ENCODE data around the gene PTPRJ. TPM values are rescaled to one million over a fixed set of nuclear protein-coding genes. Genes with fewer than 3 reads are reported as not detected.

The PTPRJ gene
- total and polyA plus RNA-seq, 5 donors from 2014 or later, result 13.8 to 81.8 (median 19.0) TPM

DNA sequence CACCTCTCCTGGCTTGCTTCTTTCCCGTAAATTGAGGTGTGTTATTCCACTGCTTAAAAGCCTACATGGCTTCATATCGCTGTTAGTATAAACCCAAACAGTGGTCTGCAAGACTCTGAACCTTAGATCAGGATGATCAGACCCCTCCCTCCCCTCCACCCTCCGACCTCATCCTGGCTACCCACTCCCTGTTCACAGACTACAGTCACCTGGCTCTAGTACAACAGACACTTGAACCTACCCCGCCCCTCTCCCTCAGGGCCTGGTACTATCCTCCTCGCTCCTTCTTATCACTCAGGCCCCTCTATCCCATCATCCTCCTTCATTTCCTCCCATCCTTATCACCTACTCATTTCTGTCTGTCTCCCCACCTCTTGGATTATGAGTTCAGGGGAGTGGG, 20.1 kb downstream of the PTPRJ start:
- Histone ChIP-seq H3K27me3 (ENCODE audit: control insufficient read depth, insufficient read depth, low read length) (no peaks in the 10 kb centered on the region), H3K9me3 (ENCODE audit: control insufficient read depth in 2 of 2, low read length in 2 of 2) (no peaks in the 10 kb centered on the region), H3K4me3 (ENCODE audit: low read depth, low read length) (peak overlapping the region; percentile 55), H3K4me1 (ENCODE audit: control insufficient read depth, insufficient read depth, low read length, poor library complexity, severe bottlenecking) (peaks cover 92% of the 10 kb centered on the region), H3K36me3 (ENCODE audit: control insufficient read depth, insufficient read depth, low read length) (peaks cover 7% of the 10 kb centered on the region), H3K27ac (ENCODE audit: insufficient read depth, low read length, poor library complexity, severe bottlenecking) (peak overlapping the region; percentile 93)
- peaks cover 29 to 94% (median 66%) of the 10 kb centered on the region in 4 donors for H3K4me1 Mint-ChIP-seq
- ATAC-seq (ENCODE audit: low read depth in 2 of 2) (no peak), DNase-seq (no peak)
- peaks cover 8% of the 10 kb centered on the region for H3K36me3 Mint-ChIP-seq
- H3K9me3 Mint-ChIP-seq, result no peaks in the 10 kb centered on the region
- peak overlapping the region; percentile 96 to 97 (median 97) for H3K27ac Mint-ChIP-seq
- peak overlapping the region in 3 of 4 donors; percentile 74 to 80 (median 78) for H3K4me3 Mint-ChIP-seq
- no peaks in the 10 kb centered on the region for H3K27me3 Mint-ChIP-seq

DNA sequence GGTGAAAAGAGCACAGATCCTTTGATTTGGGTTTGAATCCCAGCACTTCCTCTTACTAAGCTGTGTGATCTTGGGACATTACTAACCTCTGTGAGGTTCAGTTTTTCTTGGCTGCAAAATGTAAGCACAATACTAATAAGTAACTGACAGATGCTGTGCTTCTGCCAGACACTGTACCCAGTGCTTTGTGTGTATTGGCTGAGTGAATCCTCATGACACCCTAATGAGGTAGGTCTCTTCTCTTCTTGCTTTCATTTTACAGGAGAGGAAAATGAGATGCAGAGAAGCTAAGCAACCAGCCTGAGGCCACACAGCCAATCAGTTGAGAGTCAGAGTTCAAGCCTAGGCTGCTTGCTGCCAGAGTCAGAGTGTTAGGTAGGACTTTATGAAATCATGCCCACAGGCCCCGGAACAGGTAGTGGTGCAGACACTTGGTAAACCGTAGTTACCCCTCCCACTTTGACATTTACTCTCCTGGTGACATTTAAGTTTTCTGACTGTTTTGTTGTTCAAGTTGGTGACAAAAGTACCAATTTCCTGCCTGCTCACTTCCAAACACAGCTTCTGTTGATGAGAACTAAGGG, 21.2 kb downstream of the PTPRJ start:
- H3K36me3 ChIP-seq (ENCODE audit: control insufficient read depth, insufficient read depth, low read length), result peaks cover 5% of the 10 kb centered on the region
- peak; percentile 95 to 96 for ATAC-seq (ENCODE audit: low read depth in 2 of 2)
- peak overlapping the region; percentile 75 to 86 (median 79) for H3K4me3 Mint-ChIP-seq

DNA sequence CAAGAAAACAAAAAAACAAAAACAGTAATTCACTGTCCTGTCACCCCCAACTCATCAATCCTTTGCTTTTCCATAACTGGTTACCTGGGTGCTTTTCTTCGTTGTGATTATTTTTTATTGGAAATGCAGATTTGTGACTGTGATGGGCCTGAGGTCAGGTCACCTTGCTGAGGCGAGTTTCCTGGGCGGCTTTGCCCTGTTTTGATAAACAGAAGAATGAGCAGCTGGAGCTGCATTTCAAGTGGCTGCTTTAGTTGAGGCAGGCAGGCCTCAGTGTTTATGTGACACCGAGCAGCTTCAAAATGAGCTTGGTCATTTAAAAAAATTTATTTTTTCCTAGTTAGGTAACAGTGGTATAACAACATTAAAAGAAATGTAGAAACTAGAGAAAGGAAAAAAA, 22.2 kb downstream of the PTPRJ start:
- Mint-ChIP-seq H3K9me3 (no peaks in the 10 kb centered on the region), H3K27ac (peak overlapping the region; percentile 97 to 99 (median 97)), H3K4me3 (peak overlapping the region; percentile 2 to 80 (median 76)), H3K4me1 (peaks cover 36 to 97% (median 65%) of the 10 kb centered on the region in 4 donors), H3K27me3 (no peaks in the 10 kb centered on the region), H3K36me3 (peaks cover 3% of the 10 kb centered on the region)
- H3K4me1 ChIP-seq (ENCODE audit: control insufficient read depth, insufficient read depth, low read length, poor library complexity, severe bottlenecking), result peaks cover 99% of the 10 kb centered on the region
- peak overlapping the region; percentile 93 for H3K27ac ChIP-seq (ENCODE audit: insufficient read depth, low read length, poor library complexity, severe bottlenecking)
- no peaks in the 10 kb centered on the region for H3K36me3 ChIP-seq (ENCODE audit: control insufficient read depth, insufficient read depth, low read length)
- DNase-seq, result peak in 2 of 3 donors; percentile 40 to 61
- no peak for ATAC-seq (ENCODE audit: low read depth in 2 of 2)
- no peaks in the 10 kb centered on the region for H3K9me3 ChIP-seq (ENCODE audit: control insufficient read depth in 2 of 2, low read length in 2 of 2)
- peak overlapping the region; percentile 71 for H3K4me3 ChIP-seq (ENCODE audit: low read depth, low read length)
- H3K27me3 ChIP-seq (ENCODE audit: control insufficient read depth, insufficient read depth, low read length), result no peaks in the 10 kb centered on the region

More for the DNA sequence above, 21.2 kb downstream of the PTPRJ start:
- peak overlapping the region; percentile 93 for H3K27ac ChIP-seq (ENCODE audit: insufficient read depth, low read length, poor library complexity, severe bottlenecking)
- Mint-ChIP-seq H3K4me1 (peaks cover 31 to 97% (median 70%) of the 10 kb centered on the region in 4 donors), H3K27me3 (no peaks in the 10 kb centered on the region), H3K9me3 (no peaks in the 10 kb centered on the region), H3K27ac (peak overlapping the region; percentile 96 to 97 (median 97)), H3K36me3 (peaks cover 6% of the 10 kb centered on the region)
- H3K27me3 ChIP-seq (ENCODE audit: control insufficient read depth, insufficient read depth, low read length), result no peaks in the 10 kb centered on the region
- H3K9me3 ChIP-seq (ENCODE audit: control insufficient read depth in 2 of 2, low read length in 2 of 2), result no peaks in the 10 kb centered on the region
- peaks cover 99% of the 10 kb centered on the region for H3K4me1 ChIP-seq (ENCODE audit: control insufficient read depth, insufficient read depth, low read length, poor library complexity, severe bottlenecking)
- peak overlapping the region; percentile 55 for H3K4me3 ChIP-seq (ENCODE audit: low read depth, low read length)
- DNase-seq, result peak; percentile 75 to 99 (median 95)

DNA sequence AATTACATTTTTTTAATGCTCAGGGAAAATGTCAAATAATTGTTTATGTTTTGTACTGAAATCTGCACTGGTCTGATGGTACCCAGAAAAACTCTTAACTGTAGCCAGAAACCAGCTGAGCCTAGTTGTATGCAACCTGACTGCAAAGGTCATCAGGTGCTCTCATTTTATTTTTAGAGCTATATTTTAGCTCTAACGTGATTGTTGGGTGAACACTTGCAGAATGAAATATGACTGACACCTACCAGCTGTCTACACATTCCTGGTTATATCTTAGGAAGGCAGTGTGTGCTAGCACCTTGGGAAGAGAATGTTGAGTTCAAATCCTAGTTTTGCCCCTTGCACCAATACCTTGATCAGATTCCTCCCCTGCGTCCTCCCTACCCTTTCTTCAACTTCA, 23.6 kb downstream of the PTPRJ start:
- no peak for DNase-seq
- Histone ChIP-seq H3K4me3 (ENCODE audit: low read depth, low read length) (peak overlapping the region; percentile 72), H3K27ac (ENCODE audit: insufficient read depth, low read length, poor library complexity, severe bottlenecking) (peak overlapping the region; percentile 93), H3K4me1 (ENCODE audit: control insufficient read depth, insufficient read depth, low read length, poor library complexity, severe bottlenecking) (peaks cover 98% of the 10 kb centered on the region), H3K9me3 (ENCODE audit: control insufficient read depth in 2 of 2, low read length in 2 of 2) (no peaks in the 10 kb centered on the region), H3K27me3 (ENCODE audit: control insufficient read depth, insufficient read depth, low read length) (no peaks in the 10 kb centered on the region), H3K36me3 (ENCODE audit: control insufficient read depth, insufficient read depth, low read length) (no peaks in the 10 kb centered on the region)
- Mint-ChIP-seq H3K4me1 (peaks cover 35 to 96% (median 60%) of the 10 kb centered on the region in 4 donors), H3K9me3 (no peaks in the 10 kb centered on the region), H3K36me3 (no peaks in the 10 kb centered on the region), H3K27me3 (no peaks in the 10 kb centered on the region), H3K27ac (peak overlapping the region; percentile 98 to 100 (median 99)), H3K4me3 (peak overlapping the region; percentile 77 to 94 (median 84))
- no peak for ATAC-seq (ENCODE audit: low read depth in 2 of 2)

DNA sequence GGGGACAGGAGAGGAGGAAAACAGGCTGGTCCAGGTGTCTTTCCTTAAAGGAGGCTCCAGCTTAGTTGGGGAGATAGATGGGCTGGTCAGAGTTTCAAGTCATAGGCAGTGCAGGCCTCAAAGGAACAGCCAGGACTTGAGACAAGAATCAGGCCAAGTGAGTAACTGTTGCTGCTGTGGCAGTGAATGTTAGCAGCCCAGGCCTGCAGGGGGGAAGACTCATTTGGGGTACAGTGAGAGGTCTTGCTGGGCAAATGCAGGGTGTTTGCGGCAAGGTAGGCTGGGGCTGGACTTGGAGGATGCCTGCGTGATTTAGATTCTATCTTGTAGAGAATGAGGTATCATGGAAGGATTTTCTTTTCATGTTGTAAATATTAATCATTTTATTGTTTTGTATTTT, 24.1 kb downstream of the PTPRJ start:
- Histone ChIP-seq H3K27ac (ENCODE audit: insufficient read depth, low read length, poor library complexity, severe bottlenecking) (peak overlapping the region; percentile 93), H3K36me3 (ENCODE audit: control insufficient read depth, insufficient read depth, low read length) (no peaks in the 10 kb centered on the region), H3K9me3 (ENCODE audit: control insufficient read depth in 2 of 2, low read length in 2 of 2) (no peaks in the 10 kb centered on the region), H3K27me3 (ENCODE audit: control insufficient read depth, insufficient read depth, low read length) (no peaks in the 10 kb centered on the region), H3K4me1 (ENCODE audit: control insufficient read depth, insufficient read depth, low read length, poor library complexity, severe bottlenecking) (peaks cover 98% of the 10 kb centered on the region), H3K4me3 (ENCODE audit: low read depth, low read length) (peak overlapping the region; percentile 72)
- H3K4me3 Mint-ChIP-seq, result peak overlapping the region; percentile 77 to 94 (median 84)
- no peak for DNase-seq
- H3K4me1 Mint-ChIP-seq, result peaks cover 36 to 96% (median 59%) of the 10 kb centered on the region in 4 donors
- H3K27me3 Mint-ChIP-seq, result no peaks in the 10 kb centered on the region
- ATAC-seq (ENCODE audit: low read depth in 2 of 2), result no peak
- H3K27ac Mint-ChIP-seq, result peak overlapping the region; percentile 98 to 100 (median 99)
- H3K36me3 Mint-ChIP-seq, result no peaks in the 10 kb centered on the region
- no peaks in the 10 kb centered on the region for H3K9me3 Mint-ChIP-seq

DNA sequence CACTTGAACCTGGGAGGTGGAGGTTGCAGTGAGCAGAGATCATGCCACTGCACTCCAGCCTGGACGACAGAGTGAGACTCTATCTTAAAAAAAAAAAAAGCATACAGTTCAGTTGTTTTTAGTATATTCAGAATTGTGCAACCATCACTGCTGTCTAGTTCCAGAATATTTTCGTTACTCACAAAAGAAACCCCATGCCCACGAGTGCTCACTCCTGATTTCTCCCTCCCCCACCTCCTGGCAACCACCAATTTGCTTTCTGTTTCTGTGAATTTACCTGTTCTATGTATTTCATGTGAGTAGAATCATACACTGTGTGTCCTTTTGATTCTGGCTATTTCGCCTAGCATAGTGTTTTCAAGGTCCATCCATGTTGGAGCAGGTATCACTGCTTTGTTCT, 24.8 kb downstream of the PTPRJ start:
- no peaks in the 10 kb centered on the region for H3K27me3 Mint-ChIP-seq

DNA sequence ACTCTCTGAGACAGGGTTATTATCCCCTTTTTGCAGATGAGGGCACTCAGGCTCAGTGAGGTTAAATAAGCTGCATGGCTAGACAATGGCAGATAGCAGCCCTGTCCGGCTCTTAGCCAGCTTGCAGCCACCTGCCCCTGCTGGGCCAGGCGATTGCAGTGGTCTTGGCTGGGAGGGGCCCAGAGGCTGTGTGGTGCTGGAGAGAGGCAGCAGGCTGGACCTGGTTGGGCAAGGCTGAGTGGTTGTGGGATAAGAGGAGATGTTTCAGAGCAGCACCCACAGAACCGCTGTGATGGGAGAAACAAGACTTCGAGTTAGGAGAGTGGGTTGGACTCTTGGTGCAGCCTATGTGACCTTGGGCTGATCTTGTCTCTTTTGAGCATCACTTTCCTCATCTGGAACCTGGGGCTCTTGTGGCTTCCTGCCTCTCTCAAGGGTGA, 25.5 kb downstream of the PTPRJ start:
- Mint-ChIP-seq H3K36me3 (peaks cover 1% of the 10 kb centered on the region), H3K4me3 (peak overlapping the region; percentile 77 to 94 (median 84)), H3K9me3 (peaks cover 0 to 1% (median 0%) of the 10 kb centered on the region in 7 donors), H3K27me3 (no peaks in the 10 kb centered on the region), H3K27ac (peak overlapping the region; percentile 98 to 100 (median 99)), H3K4me1 (peaks cover 34 to 91% (median 54%) of the 10 kb centered on the region in 4 donors)
- Histone ChIP-seq H3K4me3 (ENCODE audit: low read depth, low read length) (peak overlapping the region; percentile 72), H3K9me3 (ENCODE audit: control insufficient read depth in 2 of 2, low read length in 2 of 2) (no peaks in the 10 kb centered on the region), H3K36me3 (ENCODE audit: control insufficient read depth, insufficient read depth, low read length) (no peaks in the 10 kb centered on the region), H3K4me1 (ENCODE audit: control insufficient read depth, insufficient read depth, low read length, poor library complexity, severe bottlenecking) (peaks cover 97% of the 10 kb centered on the region), H3K27me3 (ENCODE audit: control insufficient read depth, insufficient read depth, low read length) (no peaks in the 10 kb centered on the region), H3K27ac (ENCODE audit: insufficient read depth, low read length, poor library complexity, severe bottlenecking) (peak overlapping the region; percentile 93)
- DNase-seq, result no peak
- no peak for ATAC-seq (ENCODE audit: low read depth in 2 of 2)

More for the DNA sequence above, 24.8 kb downstream of the PTPRJ start:
- peak overlapping the region; percentile 72 for H3K4me3 ChIP-seq (ENCODE audit: low read depth, low read length)
- peak overlapping the region; percentile 77 to 94 (median 84) for H3K4me3 Mint-ChIP-seq
- H3K27ac ChIP-seq (ENCODE audit: insufficient read depth, low read length, poor library complexity, severe bottlenecking), result peak overlapping the region; percentile 93
- H3K36me3 ChIP-seq (ENCODE audit: control insufficient read depth, insufficient read depth, low read length), result no peaks in the 10 kb centered on the region
- DNase-seq (peak in 2 of 3 donors; percentile 46 to 77), ATAC-seq (ENCODE audit: low read depth in 2 of 2) (no peak)
- no peaks in the 10 kb centered on the region for H3K27me3 ChIP-seq (ENCODE audit: control insufficient read depth, insufficient read depth, low read length)
- peaks cover 98% of the 10 kb centered on the region for H3K4me1 ChIP-seq (ENCODE audit: control insufficient read depth, insufficient read depth, low read length, poor library complexity, severe bottlenecking)
- H3K9me3 ChIP-seq (ENCODE audit: control insufficient read depth in 2 of 2, low read length in 2 of 2), result no peaks in the 10 kb centered on the region
- H3K4me1 Mint-ChIP-seq, result peaks cover 33 to 94% (median 59%) of the 10 kb centered on the region in 4 donors
- no peaks in the 10 kb centered on the region for H3K36me3 Mint-ChIP-seq
- H3K27ac Mint-ChIP-seq, result peak overlapping the region; percentile 98 to 100 (median 99)
- no peaks in the 10 kb centered on the region for H3K9me3 Mint-ChIP-seq
